ENCODE data around the gene KCNJ5.

- TF ChIP-seq POLR2A (IDR thresholded peaks at IDR 0.05; ENCODE audit: low read length): no peak
- no peak for TF ChIP-seq GATA1 (IDR thresholded peaks at IDR 0.05; ENCODE audit: low read depth, low read length)
Measured at GRCh38 chr11:128943428-128943976, 52.3 kb downstream of the KCNJ5 start.
